HepG2 (cell line): ENCODE results near the gene ABCC10. TPM values are rescaled to one million over a fixed set of nuclear protein-coding genes. Genes with fewer than 3 reads are reported as not detected.
A peak's percentile ranks its signal among the peaks of the same experiment; 100 is the strongest.

Source experiments
- ATF7-NPFF ChIP-seq: sonication (generic); formaldehyde crosslinking; IDR thresholded peaks from 2 replicates; pipeline ENCODE4 v1.8.1; 2023; ENCODE audit warnings: mild to moderate bottlenecking, low read depth, missing genetic modification reagents, moderate library complexity
- BCL3 ChIP-seq: sonication (generic); formaldehyde crosslinking; IDR thresholded peaks from 2 replicates; pipeline ENCODE4 v1.5.1; 2020; ENCODE audit warnings: mild to moderate bottlenecking, missing genetic modification reagents, moderate library complexity
- CENPT ChIP-seq: sonication (generic); formaldehyde crosslinking; IDR thresholded peaks from 2 replicates; pipeline ENCODE4 v1.8.0; 2022; ENCODE audit warnings: low read depth, mild to moderate bottlenecking, moderate library complexity, missing genetic modification reagents
- HNF1B ChIP-seq: sonication (generic); formaldehyde crosslinking; IDR thresholded peaks from 2 replicates; pipeline ENCODE4 v1.5.1; 2020; ENCODE audit warnings: mild to moderate bottlenecking, moderate library complexity, missing genetic modification reagents
- IRF2 ChIP-seq: IDR thresholded peaks from 2 replicates; pipeline ENCODE4 v1.6.1; 2018; ENCODE audit warnings: missing genetic modification reagents, missing compliant biosample characterization
- LBX2 ChIP-seq: sonication (generic); formaldehyde crosslinking; IDR thresholded peaks from 2 replicates; pipeline ENCODE4 v1.5.0; 2020; ENCODE audit warnings: missing genetic modification reagents, mild to moderate bottlenecking, borderline replicate concordance
- MIER3 ChIP-seq: IDR thresholded peaks from 2 replicates; pipeline ENCODE4 v1.6.1; 2016; ENCODE audit warnings: missing compliant biosample characterization, borderline replicate concordance
- NRL ChIP-seq: sonication (generic); formaldehyde crosslinking; IDR thresholded peaks from 2 replicates; pipeline ENCODE4 v1.5.0; 2020; ENCODE audit warnings: missing genetic modification reagents, mild to moderate bottlenecking, moderate library complexity, borderline replicate concordance
- PCBP2 ChIP-seq: fragments of 200-400 bp; formaldehyde crosslinking; optimal IDR thresholded peaks from 2 replicates; pipeline ENCODE3; 2018; ENCODE audit warnings: low read length, low read depth; ENCODE audit not compliant: poor library complexity, severe bottlenecking
- PLSCR1 ChIP-seq: sonication (generic); formaldehyde crosslinking; IDR thresholded peaks from 2 replicates; pipeline ENCODE4 v1.5.0; 2020; ENCODE audit warnings: missing genetic modification reagents, mild to moderate bottlenecking, borderline replicate concordance
- RARA ChIP-seq: IDR thresholded peaks from 2 replicates; pipeline ENCODE4 v1.6.1; 2016; ENCODE audit warnings: missing genetic modification reagents, missing compliant biosample characterization
- SPEN ChIP-seq: sonication (generic); formaldehyde crosslinking; IDR thresholded peaks from 2 replicates; pipeline ENCODE4 v1.5.1; 2020; ENCODE audit warnings: low read depth, mild to moderate bottlenecking, missing genetic modification reagents
- WIZ ChIP-seq: sonication (generic); formaldehyde crosslinking; IDR thresholded peaks from 2 replicates; pipeline ENCODE4 v1.5.1; 2020; ENCODE audit warnings: mild to moderate bottlenecking, missing genetic modification reagents
- ZBTB38 ChIP-seq: sonication (generic); formaldehyde crosslinking; IDR thresholded peaks from 2 replicates; pipeline ENCODE4 v1.5.1; 2020; ENCODE audit warnings: mild to moderate bottlenecking, missing genetic modification reagents
- ZBTB49 ChIP-seq: sonication (generic); formaldehyde crosslinking; IDR thresholded peaks from 2 replicates; pipeline ENCODE4 v1.4.0; 2020; ENCODE audit warnings: missing genetic modification reagents, borderline replicate concordance
- ZFP37 ChIP-seq: sonication (generic); formaldehyde crosslinking; IDR thresholded peaks from 2 replicates; pipeline ENCODE4 v1.4.0; 2020; ENCODE audit warnings: missing genetic modification reagents, borderline replicate concordance
- ZNF501 ChIP-seq: sonication (generic); formaldehyde crosslinking; IDR thresholded peaks from 2 replicates; pipeline ENCODE4 v1.5.1; 2020; ENCODE audit warnings: mild to moderate bottlenecking, moderate library complexity, missing genetic modification reagents
- ZNF572 ChIP-seq: sonication (generic); formaldehyde crosslinking; IDR thresholded peaks from 2 replicates; pipeline ENCODE4 v1.5.1; 2020; ENCODE audit warnings: mild to moderate bottlenecking, missing genetic modification reagents
- ZNF615 ChIP-seq: sonication (generic); formaldehyde crosslinking; IDR thresholded peaks from 2 replicates; pipeline ENCODE4 v1.5.0; 2020; ENCODE audit warnings: mild to moderate bottlenecking, missing genetic modification reagents, borderline replicate concordance
- ZNF747 ChIP-seq: sonication (generic); formaldehyde crosslinking; IDR thresholded peaks from 2 replicates; pipeline ENCODE4 v1.8.1; 2023; ENCODE audit warnings: missing genetic modification reagents, mild to moderate bottlenecking, borderline replicate concordance
- ZSCAN21 ChIP-seq: sonication (generic); formaldehyde crosslinking; IDR thresholded peaks from 2 replicates; pipeline ENCODE4 v1.8.0; 2022; ENCODE audit warnings: mild to moderate bottlenecking, missing genetic modification reagents, moderate library complexity, borderline replicate concordance
- polyA plus RNA-seq, 8 experiments: library from polyadenylated mRNA; depleted of rRNA in 3 of 8; stranded (reverse) in 7 of 8; unstranded in 1 of 8; fragments of >200 nt; fragmentation: Illumina TruSeq in 4 of 8; extraction: Trizol in 4 of 8; gene quantifications; 2 replicates each; pipeline versions ENCODE4 v1.2.1 to v1.2.3, GENCODE V29; 2011 to 2016; ENCODE audit warnings: low read depth in 4 of 8, missing spikeins in 1 of 8, mixed read lengths in 1 of 8; ENCODE audit not compliant: insufficient read depth in 1 of 8
- total RNA-seq, 5 experiments: library from RNA; depleted of rRNA; stranded (reverse); fragments of >200 nt; fragmentation: Illumina TruSeq; extraction: Trizol; gene quantifications; 2 replicates each; pipeline ENCODE4 v1.2.3, GENCODE V29; 2016; ENCODE audit warnings: low read depth in 1 of 5

ABCC10 gene
- total and polyA plus RNA-seq, 2 of the 13 experiments (the other 11 are each of a cell fraction or from before 2014, with no cell fraction given), result 16.0 to 24.3 TPM

GRCh38 chr6:43491750-43492661 lies 64.7 kb downstream of the ABCC10 start (continued):
- peak; percentile 46; the same call in 1 of the 2 replicates for TF ChIP-seq NRL (CRISPR knock-in tag)
- TF ChIP-seq ZNF501 (CRISPR knock-in tag), result 0 out of 2 replicates have a peak, but pooled peaks have one; percentile 15
- no peak for TF ChIP-seq MIER3 (CRISPR knock-in tag)
- 0 out of 2 replicates have a peak, but pooled peaks have one; percentile 71 for TF ChIP-seq BCL3 (CRISPR knock-in tag)
- no peak for TF ChIP-seq CENPT (CRISPR knock-in tag)
- TF ChIP-seq ATF7-NPFF (CRISPR knock-in tag), result 0 out of 2 replicates have a peak, but pooled peaks have one; percentile 30
- 0 out of 2 replicates have a peak, but pooled peaks have one; percentile 14 for TF ChIP-seq ZBTB38
- peak; percentile 63 for TF ChIP-seq RARA (CRISPR knock-in tag)
- TF ChIP-seq LBX2 (CRISPR knock-in tag), result peak; percentile 41; the same call in 1 of the 2 replicates
- TF ChIP-seq HNF1B (CRISPR knock-in tag), result 0 out of 2 replicates have a peak, but pooled peaks have one; percentile 60
- TF ChIP-seq ZNF615, result no peak
- TF ChIP-seq ZNF572 (CRISPR knock-in tag), result 0 out of 2 replicates have a peak, but pooled peaks have one; percentile 34
- peak; percentile 17; the same call in 1 of the 2 replicates for TF ChIP-seq SPEN (CRISPR knock-in tag)
- TF ChIP-seq ZSCAN21 (CRISPR knock-in tag), result 0 out of 2 replicates have a peak, but pooled peaks have one; percentile 27
- TF ChIP-seq ZNF747 (CRISPR knock-in tag), result 0 out of 2 replicates have a peak, but pooled peaks have one; percentile 64
- TF ChIP-seq ZFP37 (CRISPR knock-in tag), result 0 out of 2 replicates have a peak, but pooled peaks have one; percentile 20
- TF ChIP-seq PLSCR1 (CRISPR knock-in tag), result no peak
- TF ChIP-seq WIZ, result 0 out of 2 replicates have a peak, but pooled peaks have one; percentile 29
- TF ChIP-seq PCBP2, result no peak
- TF ChIP-seq ZBTB49 (CRISPR knock-in tag), result no peak
- no peak for TF ChIP-seq IRF2 (CRISPR knock-in tag)
